Astrocyte of the cerebellum (primary cell): Measurements from ENCODE around the gene SNRPD3.

Experiments used
- DNase-seq: peaks from one replicate; pipeline ENCODE4 v3.0.0-alpha.2; 2011; ENCODE audit warnings: low read depth
- H3K4me3 ChIP-seq: 2 replicates; pipeline ENCODE4 v1.5.1; 2011; ENCODE audit warnings: mild to moderate bottlenecking, low read depth, low read length, moderate library complexity
- CTCF ChIP-seq: IDR thresholded peaks from 2 replicates; pipeline ENCODE4 v1.5.1; 2012; ENCODE audit warnings: low read length, low read depth, moderate library complexity, mild to moderate bottlenecking; ENCODE audit errors: missing control alignments
- in situ Hi-C: cut with HindIII; loops from 2 replicates; pipeline ENCODE4 v1.10.0; 2017; ENCODE audit warnings: low sequenced_read_pairs

SNRPD3 gene

GRCh38 chr22:24585927-24586546, 30.2 kb downstream of the SNRPD3 start:
- no peak for TF ChIP-seq CTCF
- no peak overlapping the region for H3K4me3 ChIP-seq
- no peak for DNase-seq
- in situ Hi-C loops = no loop called here

GRCh38 chr22:24587251-24587650, 31.5 kb downstream of the SNRPD3 start:
- TF ChIP-seq CTCF = no peak
- in situ Hi-C loops = no loop called here
- DNase-seq = no peak
- H3K4me3 ChIP-seq = no peak overlapping the region

GRCh38 chr22:24587948-24588347, 32.1 kb downstream of the SNRPD3 start:
- H3K4me3 ChIP-seq = no peak overlapping the region
- TF ChIP-seq CTCF = no peak
- no peak for DNase-seq
- in situ Hi-C loops = no loop called here

GRCh38 chr22:24588381-24588756, 32.6 kb downstream of the SNRPD3 start:
- DNase-seq = no peak
- no peak overlapping the region for H3K4me3 ChIP-seq
- in situ Hi-C loops = no loop called here
- no peak for TF ChIP-seq CTCF

- DNase-seq = no peak
- in situ Hi-C loops = no loop called here
- TF ChIP-seq CTCF = no peak
- no peak overlapping the region for H3K4me3 ChIP-seq
Measured at GRCh38 chr22:24588757-24589481, 33.1 kb downstream of the SNRPD3 start.

GRCh38 chr22:24589518-24590030, 33.8 kb downstream of the SNRPD3 start:
- H3K4me3 ChIP-seq = no peak overlapping the region
- TF ChIP-seq CTCF = no peak
- in situ Hi-C loops = no loop called here
- DNase-seq = no peak
